Melanocyte of skin (primary cell): ENCODE data around the gene NPVF. TPM values are rescaled to one million over a fixed set of nuclear protein-coding genes. Genes with fewer than 3 reads are reported as not detected.

Experiments used
- small RNA-seq, 2 donors: library from RNA; depleted of rRNA; stranded (forward); fragments of <200 nt; gene quantifications; one replicate each; pipeline ENCODE3, GENCODE V24; 2012
- total RNA-seq, 2 donors: library from RNA; depleted of rRNA; stranded (reverse); fragments of >200 nt; gene quantifications; 2 replicates each; pipeline ENCODE4 v1.2.3, GENCODE V29; 2012

The NPVF gene, protein sequence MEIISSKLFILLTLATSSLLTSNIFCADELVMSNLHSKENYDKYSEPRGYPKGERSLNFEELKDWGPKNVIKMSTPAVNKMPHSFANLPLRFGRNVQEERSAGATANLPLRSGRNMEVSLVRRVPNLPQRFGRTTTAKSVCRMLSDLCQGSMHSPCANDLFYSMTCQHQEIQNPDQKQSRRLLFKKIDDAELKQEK
- not detected for total RNA-seq

DNA sequence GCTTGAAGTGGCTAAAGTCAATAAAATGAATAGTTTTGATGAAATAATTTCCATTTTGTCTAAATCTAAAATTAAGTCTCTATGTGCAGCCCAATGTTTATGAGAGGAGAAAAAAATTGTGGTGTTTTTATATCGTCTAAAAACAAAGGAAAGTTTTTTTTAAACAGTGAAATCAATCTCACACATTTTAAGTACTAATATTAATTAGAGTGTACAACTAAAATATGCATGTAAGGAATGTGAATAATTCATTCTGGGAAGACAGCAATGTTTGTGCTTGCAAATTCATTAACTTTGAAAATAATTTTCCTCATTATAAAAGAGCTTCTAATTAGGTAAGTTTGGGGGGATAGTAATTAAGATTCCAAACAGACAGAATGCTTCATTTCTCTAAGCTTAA, at the start of gene NPVF:
TSS of gene NPVF (minus strand) at position 101 of the 400 bp plus-strand sequence. CDS start at position 54, 47 bp downstream.

Small RNA genes lying within 50 kb of the gene (small RNA-seq; reads per million reads assigned to genes)
- 0 to 0.09 reads per million in 2 donors for gene RF00012

Other genes starting within 250 kb of the NPVF start
- 10 to 100 TPM; 14.1 to 15.0 TPM for gene OSBPL3, start 248.3 kb downstream of the NPVF start, total RNA-seq
- gene CYCS, start 103.2 kb downstream of the NPVF start, total RNA-seq: 10 to 100 TPM; 36.8 to 54.3 TPM